HK-2 (cell line): ENCODE data around the gene SLC44A3.

ENCODE experiments used
- DNase-seq: peaks from one replicate; pipeline ENCODE4 v3.0.0-alpha.2; 2018; ENCODE audit not compliant: unreplicated experiment

Gene SLC44A3

DNA sequence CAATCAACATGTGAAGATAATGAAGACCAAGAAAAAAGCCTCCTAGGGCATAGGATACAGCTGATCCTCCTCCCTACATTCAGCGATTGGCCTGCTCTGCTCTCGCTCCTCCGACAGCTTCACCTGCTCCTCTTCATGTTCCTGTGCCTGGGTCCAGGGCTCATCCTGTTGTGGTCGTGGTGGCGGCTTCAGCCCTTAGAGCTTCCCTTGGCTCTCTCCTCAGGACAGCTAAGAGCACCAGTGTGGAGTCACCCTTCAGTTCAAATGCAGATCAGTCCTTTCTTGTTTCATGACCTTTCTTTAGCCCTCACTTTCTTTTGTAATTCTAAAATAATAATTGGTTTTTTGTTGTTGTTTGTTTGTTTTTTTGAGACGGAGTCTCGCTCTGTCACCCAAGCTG lies 88.0 kb downstream of the SLC44A3 start:
- DNase-seq: no peak

DNA sequence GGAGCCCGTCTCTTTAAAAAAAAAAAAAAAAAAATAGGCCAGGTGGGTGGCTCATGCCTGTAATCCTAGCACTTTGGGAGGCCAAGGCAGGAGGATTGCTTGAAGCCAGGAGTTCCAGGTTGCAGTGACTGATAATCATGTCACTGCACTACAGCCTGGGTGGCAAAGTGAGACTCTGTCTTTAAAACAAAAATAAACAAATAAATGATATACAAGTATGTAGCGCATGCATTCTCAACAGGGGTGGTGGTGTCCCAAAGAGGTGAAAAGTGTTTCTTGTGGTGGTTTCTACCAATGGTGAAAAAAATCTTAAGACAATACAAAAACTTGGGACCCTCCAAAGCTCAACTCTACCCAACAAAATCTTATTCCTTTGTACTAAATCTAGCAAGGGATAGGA lies 88.8 kb downstream of the SLC44A3 start:
- no peak for DNase-seq

DNA sequence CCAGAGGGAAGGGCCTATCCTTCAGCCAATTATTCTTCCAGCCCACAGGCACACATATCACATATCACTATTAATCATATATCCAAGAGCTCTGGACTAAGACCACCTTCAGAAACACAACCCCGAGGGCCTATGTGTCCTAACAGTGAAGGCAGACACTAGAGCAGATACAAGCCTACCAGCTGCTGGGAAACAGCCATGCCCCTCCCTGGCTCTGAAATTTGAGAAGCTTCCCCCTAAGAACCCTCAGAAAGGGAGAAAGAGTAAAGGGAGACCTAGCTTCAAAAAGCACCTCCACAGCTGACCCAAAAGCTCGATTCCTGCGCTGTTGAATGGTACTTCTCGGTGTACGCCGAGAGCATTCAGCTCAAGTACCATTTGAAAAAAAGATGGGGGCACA lies 89.3 kb downstream of the SLC44A3 start:
- DNase-seq: no peak

- no peak for DNase-seq
Measured at GRCh38 chr1:94912263-94913184, 92.4 kb downstream of the SLC44A3 start.

- no peak for DNase-seq
Measured at GRCh38 chr1:94917251-94917650, 97.1 kb downstream of the SLC44A3 start.

GRCh38 chr1:94919241-94920030 lies 99.3 kb downstream of the SLC44A3 start:
- DNase-seq: no peak

- DNase-seq: no peak
Measured at GRCh38 chr1:94920061-94920460, 99.9 kb downstream of the SLC44A3 start.

DNA sequence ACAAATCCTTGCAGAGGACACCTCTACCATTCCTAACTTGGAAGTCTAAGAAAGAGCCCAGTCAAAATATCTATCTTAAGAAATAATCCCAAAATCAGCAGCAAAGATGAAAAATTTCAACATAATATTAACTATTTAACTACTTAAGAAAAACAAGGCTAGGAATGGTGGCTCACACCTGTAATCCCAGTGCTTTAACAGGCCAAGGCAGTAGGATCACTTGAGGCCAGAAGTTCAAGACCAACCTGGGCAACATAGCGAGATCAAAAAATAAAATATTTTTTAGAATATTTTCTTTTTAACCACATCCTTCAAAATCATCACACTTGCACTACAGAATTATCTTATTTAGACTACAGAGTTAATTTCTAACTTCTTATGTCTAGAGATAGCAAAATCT lies 101.8 kb downstream of the SLC44A3 start:
- no peak for DNase-seq

GRCh38 chr1:94922761-94923331 lies 102.7 kb downstream of the SLC44A3 start:
- no peak for DNase-seq

DNA sequence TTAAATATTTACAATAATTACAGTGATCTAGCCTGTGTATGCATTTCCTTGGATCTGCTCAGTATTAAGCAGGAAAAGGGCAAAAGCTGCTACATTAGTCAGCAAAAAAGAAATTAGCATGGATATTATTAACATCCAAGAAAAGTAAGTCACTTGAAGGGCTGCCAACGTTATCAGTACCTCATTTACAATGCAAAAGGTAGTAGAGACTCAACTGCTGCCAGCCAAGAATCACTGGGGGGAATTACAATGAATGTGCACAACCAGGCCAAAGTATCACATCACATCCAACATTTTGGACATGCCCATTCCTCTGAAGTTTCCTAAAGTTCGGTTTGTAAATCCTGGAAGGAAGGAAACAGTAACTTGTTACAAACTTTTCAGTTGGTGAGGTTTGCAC lies 104.8 kb downstream of the SLC44A3 start:
- DNase-seq: no peak

DNA sequence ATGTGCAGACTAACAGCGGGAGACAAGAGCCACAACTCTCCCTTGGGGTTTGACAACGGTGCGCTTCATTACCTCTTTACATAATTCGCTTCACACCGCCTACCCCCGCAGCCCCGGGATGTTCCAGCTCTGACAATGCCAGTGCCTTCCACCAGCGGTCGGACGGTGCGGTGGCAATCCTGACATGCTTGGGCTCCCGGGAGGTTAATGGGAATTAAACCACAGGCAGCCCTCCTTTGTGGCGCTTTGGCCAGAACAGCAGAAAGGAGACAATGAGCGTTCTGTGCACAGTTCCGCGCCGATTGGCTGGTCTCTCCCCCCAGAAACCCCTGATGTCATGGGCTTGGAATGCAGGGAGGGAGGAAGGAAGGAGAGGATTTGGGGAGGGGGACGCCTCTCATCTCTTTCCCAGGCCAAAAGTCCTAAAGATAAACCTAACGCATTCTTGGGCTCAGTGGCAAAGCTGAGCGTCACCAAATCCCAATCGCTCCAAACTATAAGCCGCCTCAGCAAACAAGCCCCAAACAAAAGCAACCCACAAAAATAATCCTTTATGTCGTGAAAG lies 105.5 kb downstream of the SLC44A3 start:
- DNase-seq: peak; percentile 86

DNA sequence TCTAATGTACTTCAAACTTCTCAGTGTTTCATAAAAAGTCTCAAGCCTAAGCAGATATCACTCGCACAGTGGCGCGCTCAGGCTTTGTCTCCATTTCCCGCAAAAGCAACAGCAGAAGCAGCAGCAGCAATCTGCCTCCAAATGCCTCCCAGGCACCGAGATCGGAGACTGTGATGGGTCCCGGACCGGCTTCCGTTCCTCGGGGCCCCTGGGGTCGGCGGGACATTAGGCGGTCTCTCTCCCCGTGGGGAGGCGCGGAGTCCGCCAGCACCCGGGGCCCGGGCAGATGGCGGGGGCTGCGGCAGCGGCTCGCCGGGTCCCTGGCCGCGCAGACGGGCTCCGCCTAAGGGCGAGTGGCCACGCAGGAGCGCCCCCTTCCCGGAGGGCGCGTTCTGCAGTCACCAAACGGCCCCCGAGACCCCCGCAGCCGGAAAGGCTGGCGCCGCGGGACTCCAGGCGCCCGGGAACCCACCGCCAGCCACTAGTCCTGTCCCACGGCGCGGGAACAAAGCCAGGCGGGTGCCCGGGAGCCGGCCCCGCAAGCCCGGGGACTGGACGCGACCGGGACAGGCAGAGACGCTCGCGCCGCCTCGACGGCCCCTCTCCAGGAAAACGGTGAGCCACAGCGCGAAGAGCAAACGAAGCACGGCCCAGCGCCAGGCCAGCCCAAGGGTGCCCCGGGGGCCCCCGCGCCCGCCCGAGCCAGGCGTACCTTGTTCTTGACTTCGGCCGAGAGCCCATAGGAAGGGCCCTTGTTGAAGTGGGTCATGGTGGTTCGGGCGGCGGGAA lies 106.2 kb downstream of the SLC44A3 start:
- DNase-seq: peak; percentile 69

- peak; percentile 96 for DNase-seq
Measured at GRCh38 chr1:94926915-94927404, 106.8 kb downstream of the SLC44A3 start, which contains the start of gene CNN3. Gene CNN3 (minus strand): TSS chr1:94927110. CDS start chr1:94926894, 216 bp downstream.

- no peak for DNase-seq
Measured at GRCh38 chr1:94927405-94928175, 107.4 kb downstream of the SLC44A3 start.

DNA sequence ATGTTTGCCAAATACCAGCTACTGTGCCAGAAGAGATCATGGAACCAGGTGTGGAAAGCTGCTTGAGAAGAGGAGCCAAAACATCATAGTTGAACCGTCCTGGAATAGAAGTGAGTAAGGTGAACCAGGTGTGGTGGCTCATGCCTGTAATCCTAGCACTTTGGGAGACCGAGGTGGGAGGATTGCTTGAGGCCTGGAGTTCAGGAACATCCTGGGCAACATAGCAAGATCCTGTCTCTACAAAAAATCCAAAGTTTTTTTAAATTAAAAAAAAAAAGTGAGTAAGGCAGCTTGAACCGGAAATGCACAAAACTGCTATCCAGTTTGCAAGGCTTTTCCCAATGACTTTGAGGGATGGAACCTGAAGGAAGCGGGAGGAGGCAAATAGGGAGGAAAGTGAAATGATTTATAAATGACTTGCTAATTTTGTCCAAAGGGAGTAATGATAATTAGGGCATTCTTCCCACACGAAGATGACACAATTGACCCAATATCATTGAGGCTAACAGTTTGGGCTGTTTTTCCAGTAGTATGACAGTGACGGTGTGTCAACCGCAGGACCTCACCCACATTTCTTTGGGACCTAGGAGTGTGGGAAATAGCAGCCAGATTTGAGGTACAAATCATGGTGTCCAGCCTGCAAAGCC lies 108.3 kb downstream of the SLC44A3 start:
- no peak for DNase-seq

GRCh38 chr1:94929351-94930217 lies 109.4 kb downstream of the SLC44A3 start:
- no peak for DNase-seq

- no peak for DNase-seq
Measured at GRCh38 chr1:94931254-94931841, 111.2 kb downstream of the SLC44A3 start.

- DNase-seq: no peak
Measured at GRCh38 chr1:94934551-94934950, 114.4 kb downstream of the SLC44A3 start.
